PC-3 (cell line): ENCODE measurements around the gene CACNA2D2.

Experiments used
- CTCF ChIP-seq: fragments of 300-600 bp; sonication (generic); conservative IDR thresholded peaks from 2 replicates; pipeline ENCODE4 v1.5.1; 2017; ENCODE audit warnings: antibody characterized with exemption, low read depth, mild to moderate bottlenecking, low read length
- EZH2 ChIP-seq: fragments of 300-600 bp; sonication (generic); IDR thresholded peaks from one replicate; pipeline ENCODE4 v1.6.1; 2017; ENCODE audit warnings: antibody characterized with exemption, mild to moderate bottlenecking, low read length; ENCODE audit not compliant: unreplicated experiment
- EZH2phosphoT487 ChIP-seq: fragments of 300-600 bp; sonication (generic); IDR thresholded peaks from 2 replicates; pipeline ENCODE4 v1.6.1; 2018; ENCODE audit warnings: mild to moderate bottlenecking, antibody characterized with exemption, low read length, borderline replicate concordance

DNA sequence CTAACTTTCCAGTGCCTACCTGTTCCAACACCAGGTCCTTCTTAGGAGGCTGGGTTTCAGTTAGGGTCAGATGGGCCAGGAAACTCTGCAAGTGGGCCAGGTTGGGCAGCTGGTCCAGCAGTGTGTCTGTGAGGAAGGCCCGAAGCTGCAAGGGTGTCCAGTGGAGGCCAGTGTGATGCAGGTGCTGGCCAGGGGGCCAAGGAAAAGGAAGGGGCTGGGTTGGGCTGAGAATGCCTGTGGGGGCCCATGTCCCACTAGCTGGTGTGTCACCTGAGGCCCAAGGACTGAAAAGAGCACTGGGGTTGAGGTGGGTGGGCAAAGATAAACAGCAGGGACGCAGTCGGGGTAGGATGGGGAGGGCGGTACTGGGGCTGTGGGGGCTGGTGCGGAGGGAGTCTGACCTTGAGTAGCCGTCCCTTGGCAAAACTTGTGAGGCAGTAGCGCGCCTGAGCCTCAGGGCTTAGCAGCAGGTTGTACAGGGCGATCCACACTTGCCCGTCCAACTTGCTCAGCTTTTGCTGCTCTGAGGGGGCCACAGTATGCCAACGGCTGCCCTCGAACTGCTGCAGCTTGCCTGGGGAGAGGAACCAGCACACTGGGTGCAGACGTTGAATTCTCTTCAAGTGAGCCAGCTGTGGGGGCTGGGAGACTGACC, 161.3 kb downstream of the CACNA2D2 start:
- TF ChIP-seq CTCF (no peak), EZH2 (no peak), EZH2phosphoT487 (no peak)
